Measurements from ENCODE around the gene SDC1. TPM values are rescaled to one million over a fixed set of nuclear protein-coding genes. Genes with fewer than 3 reads are reported as not detected.

SDC1 gene
- polyA plus RNA-seq, 4 donors, result 25.4 to 32.3 (median 28.6) TPM

DNA sequence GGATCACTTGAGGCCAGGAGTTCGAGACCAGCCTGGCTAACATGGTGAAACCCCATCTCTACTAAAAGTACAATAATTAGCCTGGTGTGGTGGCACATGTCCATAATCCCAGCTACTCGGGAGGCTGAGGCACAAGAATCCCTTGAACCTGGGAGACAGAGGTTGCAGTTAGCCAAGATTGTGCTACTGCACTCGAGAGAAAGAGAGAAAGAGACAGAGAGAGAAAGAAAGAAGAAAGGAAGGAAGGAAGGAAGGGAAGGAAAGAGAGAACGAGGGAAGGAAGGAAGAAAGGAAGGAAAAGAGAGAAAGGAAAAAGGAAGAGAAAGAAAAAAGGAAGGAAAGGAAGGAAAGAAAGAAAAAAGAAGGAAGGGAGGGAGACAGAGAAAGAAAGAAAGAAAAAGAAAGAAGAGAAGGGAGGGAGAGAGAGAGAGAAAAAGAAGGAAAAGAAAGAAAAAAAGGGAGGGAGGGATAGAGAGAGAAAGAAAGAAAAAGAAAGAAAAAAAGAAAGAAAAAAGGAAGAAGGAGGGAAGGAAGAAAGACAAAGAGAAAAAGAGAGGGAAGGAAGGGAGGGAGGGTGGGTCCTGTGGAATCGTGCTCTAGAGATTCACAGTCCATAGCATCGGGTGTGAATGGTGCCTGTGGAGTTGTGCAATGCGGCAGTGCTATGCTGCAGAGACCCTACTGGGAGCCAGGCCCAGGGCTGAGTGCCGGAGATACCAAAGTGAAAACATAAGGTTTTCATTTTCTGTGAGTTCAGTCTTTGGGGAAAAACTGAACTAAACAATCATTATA is 4.6 kb upstream of the SDC1 start:
- no peak for DNase-seq (ENCODE audit: low read depth in 4 of 4, low spot score in 2 of 4)

DNA sequence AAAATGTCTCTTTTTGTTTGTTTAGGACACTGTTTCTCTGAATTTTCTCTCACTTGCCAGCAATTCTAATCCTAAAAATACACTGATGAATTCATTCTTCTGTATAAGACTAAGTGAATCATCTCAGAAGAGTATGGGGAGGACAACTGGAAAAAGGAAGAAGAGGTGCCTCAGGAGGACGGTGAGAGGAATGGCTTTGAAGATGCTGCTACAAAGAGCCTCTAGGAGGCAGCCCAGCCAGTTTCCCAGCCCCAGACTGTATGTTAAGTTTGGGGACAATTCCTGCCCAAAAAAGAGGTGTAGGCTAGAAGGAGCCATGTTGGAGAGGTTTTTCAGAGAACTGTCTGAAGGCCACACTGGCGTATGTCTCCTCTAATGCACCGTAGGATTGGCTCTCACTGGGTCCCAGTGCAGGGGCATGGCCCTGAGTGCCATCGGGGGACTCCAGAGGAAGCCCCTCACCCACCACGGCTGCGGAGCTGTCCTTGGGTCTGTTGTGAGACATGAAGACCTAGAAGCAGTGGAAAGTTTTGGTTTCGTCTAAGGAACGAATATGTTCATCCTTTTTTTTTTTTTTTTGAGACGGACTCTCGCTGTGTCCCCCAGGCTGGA is 3.1 kb upstream of the SDC1 start:
- no peak for DNase-seq (ENCODE audit: low read depth in 4 of 4, low spot score in 2 of 4)

DNA sequence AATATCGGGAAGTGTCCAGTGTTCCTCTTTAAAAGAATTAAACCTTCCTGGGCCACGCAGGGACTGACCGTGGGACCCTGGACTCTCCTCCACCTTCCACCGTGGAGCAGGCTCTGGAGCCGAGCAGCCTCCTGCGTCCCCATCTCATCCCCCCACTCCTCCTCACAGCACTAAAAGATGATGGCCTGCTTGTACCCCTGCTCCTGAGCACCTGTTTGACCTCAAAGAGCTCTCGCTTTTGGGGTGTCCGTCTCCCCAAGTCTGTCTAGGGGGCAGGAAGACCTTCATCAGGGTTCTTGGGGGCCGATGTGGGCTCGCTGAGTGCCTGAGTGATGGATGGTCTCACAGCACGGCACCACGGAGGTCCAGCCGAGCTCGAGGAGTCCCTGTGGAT is 1.2 kb upstream of the SDC1 start:
- DNase-seq (ENCODE audit: low read depth in 4 of 4, low spot score in 2 of 4), result no peak

DNA sequence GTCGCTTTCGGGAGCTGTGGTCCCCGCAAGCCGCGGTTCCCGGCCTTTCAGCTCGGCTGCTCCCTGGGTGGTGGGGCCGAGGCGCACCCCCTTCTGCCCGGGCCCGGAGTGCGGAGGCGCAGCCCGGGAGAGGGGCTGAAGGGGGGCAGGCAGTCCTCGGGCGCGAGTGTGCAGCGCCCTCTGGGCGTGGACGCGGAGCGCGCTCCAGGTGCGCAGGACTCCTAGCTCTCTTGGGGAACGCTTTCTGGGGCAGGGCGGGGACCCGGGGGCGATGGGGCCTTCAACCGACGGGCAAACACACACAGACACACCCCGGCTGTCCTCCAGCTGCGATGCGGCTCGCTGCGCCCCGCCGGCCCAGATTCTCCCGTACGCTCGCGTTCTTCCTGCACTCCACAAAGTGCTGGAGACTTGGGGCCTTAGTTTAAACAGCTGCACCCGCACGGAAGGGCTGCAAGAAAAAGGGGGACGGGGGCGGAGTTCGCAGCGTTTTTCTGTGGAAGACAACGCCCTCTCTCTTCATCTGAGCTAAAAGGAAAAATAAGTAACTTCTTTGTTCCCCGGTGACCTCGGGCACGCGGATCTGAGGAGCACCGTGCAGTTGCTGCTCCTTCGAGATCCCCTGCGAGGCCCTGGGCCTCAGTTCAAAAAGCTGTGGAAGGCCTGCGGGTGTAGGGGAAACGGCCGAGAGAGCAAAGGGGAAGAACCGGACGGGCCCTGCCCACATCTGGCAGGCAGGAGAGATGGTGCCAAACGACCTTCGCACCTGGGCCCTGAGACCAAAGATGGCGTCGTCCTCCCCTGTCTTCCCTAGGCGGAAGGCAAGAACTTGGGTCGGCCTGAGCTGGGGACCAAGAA is 593 bp upstream of the SDC1 start:
- peak in 3 of 4 donors; percentile 56 to 79 (median 67) for DNase-seq (ENCODE audit: low read depth in 4 of 4, low spot score in 2 of 4)

DNA sequence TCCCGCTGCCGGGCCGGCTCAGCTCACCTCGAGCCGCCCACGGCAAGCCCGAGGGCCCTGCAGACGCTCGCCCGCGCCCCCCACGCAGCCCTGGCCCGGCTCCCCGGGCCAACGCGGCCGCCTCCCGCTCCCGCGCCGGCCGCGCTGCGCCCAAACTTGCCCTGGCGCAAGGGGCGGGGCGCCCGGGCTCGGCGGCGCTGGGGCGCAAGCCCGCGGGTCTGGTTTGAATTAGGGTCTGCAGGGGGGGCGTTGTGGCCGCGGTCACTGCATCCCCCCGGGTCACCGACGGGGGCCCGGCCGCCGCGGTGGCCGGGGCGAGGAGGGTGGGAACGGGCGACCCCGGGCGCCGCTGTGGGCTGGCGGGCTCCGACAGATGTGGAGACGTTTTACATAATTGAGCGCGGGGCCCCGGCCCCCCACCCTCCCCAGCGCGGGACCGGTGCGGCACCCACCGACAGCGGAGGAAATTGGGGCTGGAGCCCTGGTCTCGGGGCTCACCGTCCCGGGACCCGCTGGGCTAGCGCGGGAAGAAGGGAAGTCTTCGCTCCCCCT is 690 bp downstream of the SDC1 start:
- DNase-seq (ENCODE audit: low read depth in 4 of 4, low spot score in 2 of 4), result no peak

DNA sequence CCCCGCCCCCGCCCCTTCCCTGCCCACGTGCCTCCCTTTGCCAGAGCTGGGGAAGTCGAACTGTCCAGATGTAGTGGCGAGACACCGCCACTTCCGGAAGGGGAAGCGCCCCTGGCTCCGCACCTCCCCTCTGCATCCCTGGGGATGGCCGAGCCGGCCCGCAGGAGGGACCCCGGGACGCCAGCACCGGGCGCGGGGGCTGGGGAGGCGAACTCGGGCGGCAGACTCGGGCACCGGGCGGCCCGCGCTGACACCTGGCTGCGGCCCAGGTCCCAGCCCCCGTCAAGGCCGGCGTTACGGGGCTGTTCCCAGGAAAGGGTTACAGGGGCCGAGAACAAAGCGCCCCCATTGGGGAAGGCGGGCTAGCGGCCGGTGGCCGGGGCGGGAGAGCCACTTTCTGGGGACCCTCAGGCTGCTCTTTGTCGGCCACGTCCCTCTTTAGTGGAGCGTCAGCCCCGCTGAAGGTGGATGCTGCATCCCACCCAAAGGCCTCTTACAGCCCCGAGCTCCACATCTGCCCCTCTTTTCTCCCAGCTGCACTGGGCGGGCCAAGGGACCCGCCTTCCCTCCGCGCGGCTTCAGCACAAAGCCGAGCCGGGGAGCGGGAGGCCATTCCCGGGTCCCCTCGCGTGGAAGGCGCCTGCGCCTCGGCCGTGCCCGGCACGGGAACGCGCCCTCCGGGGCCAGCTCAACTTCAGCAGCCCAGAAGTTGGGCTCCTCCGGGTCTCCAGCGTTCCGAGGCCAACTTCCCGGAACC is 1.3 kb downstream of the SDC1 start:
- peak in 1 of 4 donors; percentile 51 for DNase-seq (ENCODE audit: low read depth in 4 of 4, low spot score in 2 of 4)

DNA sequence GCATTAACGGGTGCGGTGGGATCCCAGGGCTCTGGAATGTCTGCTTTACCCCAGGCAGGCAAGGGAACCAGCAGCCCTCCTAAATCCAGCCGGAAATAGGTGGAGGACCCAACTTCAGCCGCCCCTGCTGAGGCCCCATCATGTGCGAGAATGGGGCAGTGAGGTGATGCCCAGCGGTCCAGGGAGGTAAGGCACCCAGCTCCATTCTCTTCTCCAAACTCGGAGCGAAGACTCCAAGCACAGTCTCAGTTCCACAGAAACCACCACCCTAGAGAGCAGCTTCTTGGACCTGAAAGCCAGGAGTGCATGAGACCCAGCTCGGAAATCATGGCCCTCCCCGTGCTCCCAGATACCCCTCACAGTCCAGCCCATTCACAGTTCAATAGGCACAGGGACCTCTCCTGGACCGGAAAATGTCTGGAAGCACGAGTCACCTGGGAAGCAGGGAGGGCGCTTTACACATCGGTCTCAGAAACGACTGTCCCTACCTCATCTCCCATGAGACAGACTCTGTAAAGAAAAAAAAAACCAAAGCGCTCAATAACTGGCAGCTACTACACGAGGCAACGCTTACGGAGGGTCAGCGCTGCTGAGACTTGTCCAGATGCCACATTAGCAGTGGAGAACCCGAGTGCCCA is 2.0 kb downstream of the SDC1 start:
- DNase-seq (ENCODE audit: low read depth in 4 of 4, low spot score in 2 of 4), result no peak

DNA sequence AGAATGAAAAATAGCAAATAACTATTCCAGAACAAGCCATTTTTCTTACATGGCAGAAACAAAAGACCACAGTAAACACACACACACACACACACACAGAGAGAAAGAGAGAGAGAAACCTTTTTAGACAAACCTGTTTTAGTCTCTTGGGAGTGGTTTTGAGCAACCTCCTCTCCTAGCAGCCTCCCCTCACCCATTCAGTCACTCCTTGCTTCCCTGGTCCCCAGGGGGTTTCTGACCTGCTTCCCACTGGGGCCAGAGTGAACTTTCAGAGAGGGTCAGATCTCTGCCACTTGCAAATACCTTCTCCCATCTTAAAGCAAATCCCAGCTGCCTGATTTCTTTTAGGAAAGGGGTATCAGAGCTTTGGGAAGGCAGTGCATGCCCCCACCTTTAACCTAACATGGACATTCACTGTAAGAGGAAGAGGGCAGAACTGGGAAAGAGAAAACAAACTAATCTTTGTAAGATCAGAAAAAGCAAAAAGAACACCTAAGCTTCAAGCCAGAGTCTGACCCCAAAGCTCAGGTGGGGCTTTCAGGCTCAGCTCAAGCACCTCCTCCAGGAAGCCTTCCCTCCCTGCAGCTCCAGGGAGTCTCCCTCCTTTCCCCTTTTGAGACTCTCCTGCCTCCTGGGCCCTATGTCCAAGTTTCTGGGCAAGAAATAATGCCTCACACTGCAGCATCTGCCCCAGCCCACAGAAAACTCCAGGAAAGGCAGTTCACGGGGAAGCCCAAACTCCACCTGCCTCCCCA is 2.7 kb downstream of the SDC1 start:
- no peak for DNase-seq (ENCODE audit: low read depth in 4 of 4, low spot score in 2 of 4)

DNA sequence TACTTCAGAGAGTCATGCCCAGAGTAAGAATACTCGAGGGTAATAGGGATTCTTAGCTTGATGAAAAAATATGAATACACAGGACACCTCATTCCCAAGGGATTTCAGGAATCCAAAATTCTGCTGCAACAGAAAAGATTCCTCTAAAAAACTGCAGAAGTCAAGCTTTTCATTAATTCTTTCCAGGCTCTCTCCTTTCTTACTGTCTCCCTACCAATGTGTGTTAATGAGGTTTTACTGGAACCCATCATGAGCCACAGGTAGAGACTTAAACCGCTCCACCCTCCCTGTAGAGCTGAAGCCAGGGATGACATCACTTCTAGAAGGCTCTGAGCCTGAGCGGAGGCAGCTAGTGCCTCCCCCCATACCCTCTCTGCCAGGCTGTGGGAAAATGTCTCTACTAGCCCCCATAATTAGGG is 3.4 kb downstream of the SDC1 start:
- no peak for DNase-seq (ENCODE audit: low read depth in 4 of 4, low spot score in 2 of 4)

DNA sequence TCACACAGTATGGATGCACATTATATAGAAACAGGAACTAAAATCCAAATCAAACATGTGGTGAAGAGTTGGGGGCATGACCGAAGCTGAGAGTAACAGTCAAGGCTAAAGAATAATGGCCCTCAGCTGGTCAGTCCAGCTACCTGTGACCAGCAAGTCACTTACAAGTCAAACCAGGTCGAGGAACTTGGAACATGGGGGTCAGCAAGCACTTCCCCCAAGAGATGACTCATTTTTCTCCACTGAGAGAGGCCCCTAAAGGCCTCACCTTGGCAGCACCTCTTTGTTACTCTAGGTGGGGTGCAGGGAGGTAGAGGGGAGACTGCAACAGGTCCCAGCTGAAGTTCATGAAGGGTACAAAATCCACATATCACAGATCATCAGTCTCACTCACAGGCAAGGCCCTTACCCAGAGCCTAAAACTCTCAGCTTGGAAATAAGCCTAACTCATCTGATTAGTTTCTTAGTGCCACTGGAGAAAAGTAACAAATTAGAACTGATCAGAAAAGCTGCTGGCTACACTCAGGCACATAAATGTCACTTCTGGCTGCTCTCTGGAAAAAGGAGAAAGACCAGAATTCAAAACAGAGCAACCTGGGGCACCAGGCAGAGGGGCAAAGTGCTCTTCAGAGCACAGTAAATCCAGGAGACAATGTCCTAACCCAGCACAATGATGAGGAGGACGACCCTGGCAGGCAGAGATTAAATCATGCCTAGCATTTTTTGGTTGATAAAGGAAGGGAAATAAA is 4.0 kb downstream of the SDC1 start:
- no peak for DNase-seq (ENCODE audit: low read depth in 4 of 4, low spot score in 2 of 4)

DNA sequence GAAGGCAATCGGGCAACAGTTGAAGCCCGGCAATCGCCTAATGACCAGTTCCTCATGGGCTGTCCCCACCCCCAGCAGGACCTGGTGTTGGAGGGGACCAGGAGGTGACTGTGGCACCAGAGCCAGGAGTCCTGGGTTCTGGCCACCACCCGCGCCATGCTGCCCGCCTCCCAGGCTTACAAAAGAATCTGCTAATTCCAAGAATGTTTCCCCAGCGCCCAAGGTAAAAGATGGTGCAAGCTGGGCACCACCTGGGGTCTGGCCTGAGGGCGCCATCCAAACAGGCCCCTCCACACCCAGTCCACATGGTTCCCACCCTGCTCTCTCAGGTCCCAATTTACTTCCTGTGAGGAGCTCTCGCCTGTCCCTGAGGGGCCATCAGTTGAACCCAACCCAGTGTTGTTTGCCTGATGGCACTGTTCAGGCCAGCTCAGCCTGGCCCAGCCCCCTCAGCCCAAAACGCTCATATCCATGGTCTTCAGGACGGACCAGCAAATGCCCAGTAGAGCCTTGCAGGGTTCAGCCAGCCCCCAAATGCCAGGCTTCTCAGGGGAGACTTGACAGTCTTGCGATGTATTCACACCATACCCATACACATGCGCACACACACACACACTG is 5.1 kb downstream of the SDC1 start:
- no peak for DNase-seq (ENCODE audit: low read depth in 4 of 4, low spot score in 2 of 4)

DNA sequence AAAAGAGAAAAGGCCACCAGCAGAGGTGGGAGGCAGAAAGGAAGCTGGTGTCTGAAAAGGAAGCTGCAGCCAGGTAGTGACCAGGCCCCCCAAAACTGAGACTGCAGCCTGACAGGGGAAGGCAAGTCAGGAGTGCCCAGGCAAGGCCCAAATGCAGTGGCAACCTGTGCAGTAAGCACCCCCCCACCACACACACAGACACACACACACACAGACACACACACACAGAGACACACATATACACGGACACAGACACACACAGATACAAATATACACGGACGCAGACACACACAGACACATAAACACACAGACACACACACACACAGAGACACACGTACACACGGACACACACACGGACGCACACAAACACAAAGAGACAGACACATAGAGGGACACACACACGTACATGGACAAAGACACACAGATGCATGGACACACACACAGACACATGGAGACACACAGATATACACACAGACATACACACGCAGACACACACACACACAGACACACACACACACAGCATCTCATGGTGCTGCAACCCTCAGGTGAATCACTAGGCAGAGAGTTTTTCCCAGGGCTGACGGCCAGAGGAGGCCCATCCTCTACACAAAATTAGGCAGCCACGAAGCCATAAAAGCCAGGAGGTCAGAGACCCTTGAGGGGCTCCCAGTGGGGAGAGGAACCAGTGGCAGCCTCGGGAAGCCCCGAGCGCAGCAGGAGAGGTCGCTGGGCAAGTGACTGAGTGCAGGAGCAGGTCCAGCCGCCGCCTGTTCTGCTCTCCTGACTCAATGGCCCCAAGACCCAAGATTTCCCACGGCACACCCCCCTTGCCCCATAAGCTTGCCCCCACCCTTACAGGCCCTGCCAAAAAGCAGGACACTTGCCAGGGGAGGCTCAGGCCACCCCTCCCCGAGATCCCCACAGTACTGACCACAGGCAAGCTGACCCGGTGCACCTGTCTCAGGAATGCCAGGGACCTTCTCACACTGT is 6.3 kb downstream of the SDC1 start:
- no peak for DNase-seq (ENCODE audit: low read depth in 4 of 4, low spot score in 2 of 4)

DNA sequence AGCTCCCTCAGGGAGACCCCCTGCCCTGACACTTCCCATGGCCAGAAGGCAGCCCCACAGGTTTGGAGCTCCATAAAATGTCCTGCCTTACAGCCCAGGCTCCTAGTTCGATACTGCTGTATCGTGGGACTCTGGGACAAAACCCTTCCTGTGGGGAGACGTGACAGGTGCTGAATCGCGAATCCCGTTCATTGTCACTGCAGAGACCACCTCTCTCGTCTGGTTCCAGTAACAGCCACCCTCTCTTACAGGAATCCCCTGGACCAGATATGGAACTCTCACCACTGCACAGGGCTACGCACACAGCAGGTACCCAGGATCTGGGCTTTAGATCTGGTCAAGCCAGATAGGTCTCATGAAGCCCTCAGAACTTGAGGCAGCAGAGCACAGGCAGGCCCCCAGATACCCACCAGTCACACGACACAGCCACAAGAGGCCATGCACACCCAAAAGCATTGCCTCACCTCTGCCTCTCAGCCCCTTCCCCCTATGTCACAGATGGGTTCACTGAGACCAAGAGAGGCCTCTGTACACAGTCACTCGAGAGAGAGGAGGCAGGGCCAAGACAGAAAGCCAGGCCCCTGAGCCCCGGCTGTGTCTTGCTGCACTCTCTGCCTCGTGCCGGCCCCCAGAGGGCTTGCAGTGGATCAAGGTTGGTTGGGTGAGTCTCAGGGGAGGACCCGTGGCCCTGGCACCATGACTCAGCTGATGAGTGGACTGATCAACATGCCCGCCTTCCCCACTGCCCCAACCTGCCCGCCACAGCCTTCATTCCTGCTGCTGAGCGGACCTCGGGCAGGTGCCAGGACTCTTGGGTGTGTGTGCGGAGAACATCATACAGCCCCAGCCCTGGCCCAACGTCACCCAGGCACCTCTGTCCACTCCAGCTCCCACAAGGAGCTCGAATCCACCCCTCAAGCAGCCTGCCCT is 7.6 kb downstream of the SDC1 start:
- DNase-seq (ENCODE audit: low read depth in 4 of 4, low spot score in 2 of 4), result no peak

DNA sequence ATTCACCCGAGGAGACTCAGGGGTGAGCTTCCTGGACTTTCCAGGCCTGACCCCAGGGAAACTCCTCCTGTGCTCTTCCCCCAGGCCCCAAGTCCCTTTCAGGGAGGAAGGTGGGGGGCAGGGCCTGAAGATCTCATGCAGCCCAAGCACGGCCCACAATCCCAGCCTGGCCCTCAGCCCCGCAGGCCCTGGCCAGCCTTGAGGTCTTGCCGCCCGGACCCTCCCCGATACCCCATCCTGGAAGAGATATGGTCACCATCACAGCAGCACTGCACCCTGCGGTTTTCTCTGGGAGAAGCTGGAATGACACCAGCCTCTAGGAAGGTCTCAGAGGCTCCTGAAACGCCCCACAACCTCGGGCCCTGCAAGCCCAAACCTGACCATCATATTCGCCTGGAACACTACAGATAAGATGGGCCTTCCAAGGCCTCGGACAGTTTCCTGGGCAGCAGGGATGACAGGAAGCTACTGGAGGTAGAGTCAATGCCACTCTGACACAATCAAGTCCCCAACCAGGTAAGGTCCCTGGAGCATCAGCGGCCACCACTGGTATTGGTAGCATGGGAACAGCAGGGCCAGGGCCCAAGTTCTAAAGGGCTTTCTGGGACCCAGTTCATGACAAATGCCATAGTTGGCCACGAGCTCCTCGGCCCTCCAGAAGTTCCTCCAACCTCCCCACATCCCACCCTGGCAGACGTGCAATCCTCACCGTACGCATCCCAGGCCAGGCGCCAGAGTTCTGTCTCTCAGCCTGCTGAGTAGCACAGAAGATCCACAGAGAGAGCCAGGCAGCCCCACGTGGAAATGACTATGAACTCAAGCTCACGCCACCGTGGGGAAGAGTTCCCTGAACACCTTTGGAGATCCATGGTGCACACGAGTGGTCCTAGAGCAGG is 8.6 kb downstream of the SDC1 start:
- DNase-seq (ENCODE audit: low read depth in 4 of 4, low spot score in 2 of 4), result no peak

All from left renal cortex interstitium (tissue), 4 donors.